ENCODE results near the gene GRIN3B.

The GRIN3B gene

GRCh38 chr19:1037621-1038064 lies 37.4 kb downstream of the GRIN3B start:
- peaks cover 4% of the 10 kb centered on the region; the same call in 1 of the 2 replicates for H4K20me1 ChIP-seq (ENCODE audit: control insufficient read depth, insufficient read depth, low read depth, low read length)
- no peaks in the 10 kb centered on the region for H3K9me2 ChIP-seq (replicated peaks; ENCODE audit: control insufficient read depth, low read length)
- H3K4me3 ChIP-seq (ENCODE audit: low read length) = peak overlapping the region; percentile 90
- no peaks in the 10 kb centered on the region for H3K9me3 ChIP-seq (ENCODE audit: control insufficient read depth, insufficient read depth, low read length)
- no peaks in the 10 kb centered on the region for H3K27me3 ChIP-seq (ENCODE audit: control insufficient read depth, low read length)
- peaks cover 52% of the 10 kb centered on the region for H3K4me1 ChIP-seq (ENCODE audit: control insufficient read depth, low read length)
- H3K36me3 ChIP-seq (ENCODE audit: control insufficient read depth, low read length) = peaks cover 44% of the 10 kb centered on the region
- H3K27ac ChIP-seq (ENCODE audit: low read depth, low read length) = peak overlapping the region; percentile 99
- H3K79me2 ChIP-seq (ENCODE audit: control insufficient read depth, low read length) = peaks cover 16% of the 10 kb centered on the region
- H3K4me2 ChIP-seq (ENCODE audit: low read length) = peak overlapping the region; percentile 89
- TF ChIP-seq CTCF (IDR thresholded peaks at IDR 0.05; ENCODE audit: low read depth, low read length, poor library complexity, severe bottlenecking) (no peak), EZH2phosphoT487 (IDR thresholded peaks at IDR 0.05; ENCODE audit: borderline replicate concordance, low read length) (no peak)
- peaks cover 30% of the 10 kb centered on the region for H3F3A ChIP-seq (ENCODE audit: control insufficient read depth, insufficient read depth)

- H3K27ac ChIP-seq (ENCODE audit: low read depth, low read length) = peak overlapping the region; percentile 99
- no peaks in the 10 kb centered on the region for H3K9me3 ChIP-seq (ENCODE audit: control insufficient read depth, insufficient read depth, low read length)
- peak overlapping the region; percentile 89 for H3K4me2 ChIP-seq (ENCODE audit: low read length)
- H3K27me3 ChIP-seq (ENCODE audit: control insufficient read depth, low read length) = no peaks in the 10 kb centered on the region
- H3K9me2 ChIP-seq (replicated peaks; ENCODE audit: control insufficient read depth, low read length) = no peaks in the 10 kb centered on the region
- H3K36me3 ChIP-seq (ENCODE audit: control insufficient read depth, low read length) = peaks cover 42% of the 10 kb centered on the region
- TF ChIP-seq CTCF (IDR thresholded peaks at IDR 0.05; ENCODE audit: low read depth, low read length, poor library complexity, severe bottlenecking) (no peak), EZH2phosphoT487 (IDR thresholded peaks at IDR 0.05; ENCODE audit: borderline replicate concordance, low read length) (no peak)
- H3K4me1 ChIP-seq (ENCODE audit: control insufficient read depth, low read length) = peaks cover 52% of the 10 kb centered on the region
- peaks cover 16% of the 10 kb centered on the region for H3K79me2 ChIP-seq (ENCODE audit: control insufficient read depth, low read length)
- peaks cover 4% of the 10 kb centered on the region; the same call in 1 of the 2 replicates for H4K20me1 ChIP-seq (ENCODE audit: control insufficient read depth, insufficient read depth, low read depth, low read length)
- peaks cover 30% of the 10 kb centered on the region for H3F3A ChIP-seq (ENCODE audit: control insufficient read depth, insufficient read depth)
- H3K4me3 ChIP-seq (ENCODE audit: low read length) = peak overlapping the region; percentile 90
Observed at GRCh38 chr19:1038978-1039645, 38.9 kb downstream of the GRIN3B start.

- Histone ChIP-seq H3F3A (ENCODE audit: control insufficient read depth, insufficient read depth) (peaks cover 30% of the 10 kb centered on the region), H3K27ac (ENCODE audit: low read depth, low read length) (peak within 1 kb of the TSS; percentile 99), H3K4me2 (ENCODE audit: low read length) (peak within 1 kb of the TSS; percentile 89), H3K4me1 (ENCODE audit: control insufficient read depth, low read length) (peaks cover 52% of the 10 kb centered on the region), H4K20me1 (ENCODE audit: control insufficient read depth, insufficient read depth, low read depth, low read length) (peaks cover 4% of the 10 kb centered on the region; the same call in 1 of the 2 replicates), H3K36me3 (ENCODE audit: control insufficient read depth, low read length) (peaks cover 46% of the 10 kb centered on the region), H3K79me2 (ENCODE audit: control insufficient read depth, low read length) (peaks cover 16% of the 10 kb centered on the region), H3K9me2 (replicated peaks; ENCODE audit: control insufficient read depth, low read length) (no peaks in the 10 kb centered on the region), H3K4me3 (ENCODE audit: low read length) (peak within 1 kb of the TSS; percentile 90), H3K27me3 (ENCODE audit: control insufficient read depth, low read length) (no peaks in the 10 kb centered on the region), H3K9me3 (ENCODE audit: control insufficient read depth, insufficient read depth, low read length) (no peaks in the 10 kb centered on the region)
- no peak for TF ChIP-seq EZH2phosphoT487 (IDR thresholded peaks at IDR 0.05; ENCODE audit: borderline replicate concordance, low read length)
- no peak for TF ChIP-seq CTCF (IDR thresholded peaks at IDR 0.05; ENCODE audit: low read depth, low read length, poor library complexity, severe bottlenecking)
Observed at GRCh38 chr19:1039646-1040475, 39.6 kb downstream of the GRIN3B start, which contains the start of gene ABCA7. Gene ABCA7, plus strand, starts transcription at chr19:1040107. Its CDS starts 1,255 bp downstream, at chr19:1041362.

Data from DOHH2 (cell line).